Fibroblast of skin of right quadriceps (primary cell): ENCODE data around the gene LIG3.
A peak's percentile ranks its signal among the peaks of the same experiment; 100 is the strongest.
"Not testable (repeated sequence)": the region's sequence is repeated elsewhere in the genome, so short reads cannot be mapped to it uniquely, and the experiment has no call there.

Source experiments
- DNase-seq: peaks from one replicate; pipeline ENCODE4 v3.0.0-alpha.2; 2013

LIG3 gene

GRCh38 chr17:35045458-35045979 lies 65.2 kb downstream of the LIG3 start:
- DNase-seq: not testable (repeated sequence)

- DNase-seq: no peak
These were observed 65.9 kb downstream of the LIG3 start for GRCh38 chr17:35046245-35046644.

- peak; percentile 50 for DNase-seq
These were observed 66.5 kb downstream of the LIG3 start for GRCh38 chr17:35046740-35047283.

- no peak for DNase-seq
These were observed 68.5 kb downstream of the LIG3 start for GRCh38 chr17:35048685-35049379.

GRCh38 chr17:35050170-35050569 lies 69.9 kb downstream of the LIG3 start:
- no peak for DNase-seq

- DNase-seq: no peak
These were observed 70.9 kb downstream of the LIG3 start for GRCh38 chr17:35051183-35051578.

- DNase-seq: no peak
These were observed 71.4 kb downstream of the LIG3 start for GRCh38 chr17:35051579-35052240.

- peak; percentile 41 for DNase-seq
These were observed 71.9 kb downstream of the LIG3 start for GRCh38 chr17:35052241-35052610.

- DNase-seq: no peak
These were observed 72.5 kb downstream of the LIG3 start for GRCh38 chr17:35052780-35053179.

GRCh38 chr17:35053204-35053603 lies 72.9 kb downstream of the LIG3 start:
- no peak for DNase-seq

GRCh38 chr17:35056013-35056412 lies 75.7 kb downstream of the LIG3 start:
- no peak for DNase-seq

- no peak for DNase-seq
These were observed 77.1 kb downstream of the LIG3 start for GRCh38 chr17:35057332-35057915.
